ENCODE results near the gene PLXND1.
"Not testable (repeated sequence)": the region's sequence is repeated elsewhere in the genome, so short reads cannot be mapped to it uniquely, and the experiment has no call there.

PLXND1 gene

GRCh38 chr3:129613367-129613740, 6.9 kb upstream of the PLXND1 start:
- DNase-seq: no peak

GRCh38 chr3:129612534-129613366, 6.3 kb upstream of the PLXND1 start:
- DNase-seq: no peak

- no peak for DNase-seq
Observed at GRCh38 chr3:129611812-129612533, 5.5 kb upstream of the PLXND1 start.

- DNase-seq: no peak
Observed at GRCh38 chr3:129611446-129611800, 4.9 kb upstream of the PLXND1 start.

- not testable (repeated sequence) for DNase-seq
Observed at GRCh38 chr3:129610794-129611445, 4.4 kb upstream of the PLXND1 start.

GRCh38 chr3:129610276-129610675, 3.8 kb upstream of the PLXND1 start:
- no peak for DNase-seq

- no peak for DNase-seq
Observed at GRCh38 chr3:129609591-129610182, 3.2 kb upstream of the PLXND1 start.

GRCh38 chr3:129608936-129609590, 2.6 kb upstream of the PLXND1 start:
- DNase-seq: no peak

GRCh38 chr3:129608087-129608935, 1.8 kb upstream of the PLXND1 start:
- peak; percentile 73 for DNase-seq

- DNase-seq: no peak
Observed at GRCh38 chr3:129607391-129608068, 1.1 kb upstream of the PLXND1 start.

- DNase-seq: no peak
Observed at GRCh38 chr3:129605922-129606635, 397 bp downstream of the PLXND1 start.

GRCh38 chr3:129605203-129605921, 1.1 kb downstream of the PLXND1 start:
- no peak for DNase-seq

GRCh38 chr3:129604767-129605166, 1.7 kb downstream of the PLXND1 start:
- DNase-seq: no peak

GRCh38 chr3:129603991-129604749, 2.3 kb downstream of the PLXND1 start:
- no peak for DNase-seq

GRCh38 chr3:129603561-129603942, 2.9 kb downstream of the PLXND1 start:
- no peak for DNase-seq

- DNase-seq: no peak
Observed at GRCh38 chr3:129602730-129603560, 3.5 kb downstream of the PLXND1 start.

GRCh38 chr3:129602309-129602708, 4.2 kb downstream of the PLXND1 start:
- no peak for DNase-seq

- no peak for DNase-seq
Observed at GRCh38 chr3:129601713-129602112, 4.8 kb downstream of the PLXND1 start.

Data from NCI-H1694 (cell line).